Epithelial cell of esophagus (primary cell): ENCODE data around the gene STK38.

Source experiments
- DNase-seq: peaks from one replicate; pipeline ENCODE4 v3.0.0; 2010; ENCODE audit warnings: low read depth
- H3K4me3 ChIP-seq: 2 replicates; pipeline ENCODE4 v1.5.1; 2011; ENCODE audit warnings: mild to moderate bottlenecking, low read length, control low read depth
- TF ChIP-seq, protein P1 (sequence below): IDR thresholded peaks from 2 replicates; pipeline ENCODE4 v1.5.1; 2011; ENCODE audit warnings: low read depth, mild to moderate bottlenecking, low read length, control low read depth, inconsistent platforms; ENCODE audit not compliant: insufficient read depth; ENCODE audit errors: missing control alignments

The STK38 gene

DNA sequence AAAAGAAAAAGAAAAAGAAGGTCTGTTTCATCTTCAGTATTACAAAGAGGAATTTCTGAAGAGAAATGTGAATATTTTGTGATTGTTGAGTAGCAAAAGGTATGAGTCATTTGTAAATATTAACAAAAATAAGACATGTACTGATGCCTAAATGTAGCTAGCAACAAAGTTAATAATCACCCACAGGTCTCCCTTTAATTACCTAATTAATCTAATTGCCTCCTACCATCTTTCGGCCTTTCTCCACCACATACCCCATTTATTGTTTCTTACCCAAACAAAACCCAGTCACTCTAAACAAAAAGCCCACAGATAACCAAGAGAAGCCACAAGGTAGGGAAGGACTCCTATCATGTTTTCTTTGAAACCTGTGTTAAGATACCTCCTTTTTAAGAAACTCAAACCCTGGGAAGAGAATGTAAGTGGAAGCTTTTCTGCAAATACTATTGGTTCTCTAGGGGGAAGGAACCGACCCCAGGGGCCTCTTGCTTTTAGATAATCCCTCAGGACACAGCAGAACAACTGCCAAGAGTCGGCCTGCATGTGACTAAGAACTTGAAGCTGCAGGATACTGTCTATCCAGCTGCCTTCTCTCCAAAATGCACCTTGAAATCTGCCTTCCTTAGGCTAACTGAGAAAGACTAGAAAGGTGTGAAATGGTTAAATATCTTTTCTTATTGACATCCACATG, 16.1 kb upstream of the STK38 start:
- TF ChIP-seq, protein P1, sequence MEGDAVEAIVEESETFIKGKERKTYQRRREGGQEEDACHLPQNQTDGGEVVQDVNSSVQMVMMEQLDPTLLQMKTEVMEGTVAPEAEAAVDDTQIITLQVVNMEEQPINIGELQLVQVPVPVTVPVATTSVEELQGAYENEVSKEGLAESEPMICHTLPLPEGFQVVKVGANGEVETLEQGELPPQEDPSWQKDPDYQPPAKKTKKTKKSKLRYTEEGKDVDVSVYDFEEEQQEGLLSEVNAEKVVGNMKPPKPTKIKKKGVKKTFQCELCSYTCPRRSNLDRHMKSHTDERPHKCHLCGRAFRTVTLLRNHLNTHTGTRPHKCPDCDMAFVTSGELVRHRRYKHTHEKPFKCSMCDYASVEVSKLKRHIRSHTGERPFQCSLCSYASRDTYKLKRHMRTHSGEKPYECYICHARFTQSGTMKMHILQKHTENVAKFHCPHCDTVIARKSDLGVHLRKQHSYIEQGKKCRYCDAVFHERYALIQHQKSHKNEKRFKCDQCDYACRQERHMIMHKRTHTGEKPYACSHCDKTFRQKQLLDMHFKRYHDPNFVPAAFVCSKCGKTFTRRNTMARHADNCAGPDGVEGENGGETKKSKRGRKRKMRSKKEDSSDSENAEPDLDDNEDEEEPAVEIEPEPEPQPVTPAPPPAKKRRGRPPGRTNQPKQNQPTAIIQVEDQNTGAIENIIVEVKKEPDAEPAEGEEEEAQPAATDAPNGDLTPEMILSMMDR: no peak
- no peak overlapping the region for H3K4me3 ChIP-seq
- no peak for DNase-seq

DNA sequence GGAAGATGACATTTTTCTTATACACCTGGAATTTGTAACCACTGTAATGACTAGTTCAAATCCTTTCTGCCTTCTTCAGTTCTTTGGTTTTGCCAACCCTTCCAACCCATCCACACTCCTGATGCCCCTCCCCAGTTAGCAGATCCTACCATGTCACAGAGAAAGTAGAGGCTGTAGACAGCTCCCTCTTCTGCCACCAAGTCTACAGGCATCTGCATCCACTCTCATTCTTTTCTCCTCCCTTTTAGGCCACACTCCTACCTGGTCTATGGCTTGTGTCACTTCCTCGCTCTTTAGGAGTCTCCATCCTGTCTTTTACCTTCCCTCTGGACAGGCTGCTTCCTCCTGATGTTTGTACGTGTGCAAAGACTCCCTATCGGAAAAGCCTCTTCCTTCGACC, 13.5 kb upstream of the STK38 start:
- DNase-seq: no peak
- TF ChIP-seq, protein P1: no peak
- no peak overlapping the region for H3K4me3 ChIP-seq

DNA sequence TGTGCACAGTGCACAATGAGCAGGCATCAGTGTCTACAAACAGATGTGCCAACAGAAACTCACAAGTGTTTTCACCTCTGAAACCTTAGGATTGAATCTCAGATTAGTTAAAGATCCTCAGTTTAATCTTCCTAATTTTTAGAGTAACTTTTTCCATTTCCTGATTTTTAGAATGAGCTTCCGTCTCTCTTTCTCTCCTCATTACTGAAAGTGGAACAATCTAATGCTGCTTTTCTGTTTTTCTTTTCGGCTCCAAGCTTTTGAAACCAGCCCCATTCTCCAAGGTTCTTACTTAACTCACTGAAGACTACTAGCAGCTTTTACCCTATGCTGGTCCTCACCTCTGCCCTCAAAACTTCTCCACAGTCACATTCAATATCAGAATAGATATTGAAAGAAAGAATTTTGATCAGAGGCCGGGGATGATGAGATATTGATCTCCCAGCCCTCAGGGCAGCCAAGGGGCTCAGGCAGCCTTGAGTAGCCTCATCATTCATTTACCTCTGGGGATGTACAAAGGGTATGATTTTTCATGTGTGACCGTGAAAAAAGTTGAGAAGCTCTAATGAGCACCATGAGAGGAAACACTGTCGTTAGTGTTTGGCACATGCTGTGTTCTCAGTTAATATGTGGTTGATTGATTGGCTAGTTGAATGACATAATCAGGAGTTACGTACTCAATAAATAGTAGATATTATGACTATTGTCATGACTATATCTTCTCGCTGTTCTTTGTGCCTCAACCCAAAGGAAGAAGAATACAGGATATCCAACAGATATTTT, 11.9 kb upstream of the STK38 start:
- no peak for DNase-seq

DNA sequence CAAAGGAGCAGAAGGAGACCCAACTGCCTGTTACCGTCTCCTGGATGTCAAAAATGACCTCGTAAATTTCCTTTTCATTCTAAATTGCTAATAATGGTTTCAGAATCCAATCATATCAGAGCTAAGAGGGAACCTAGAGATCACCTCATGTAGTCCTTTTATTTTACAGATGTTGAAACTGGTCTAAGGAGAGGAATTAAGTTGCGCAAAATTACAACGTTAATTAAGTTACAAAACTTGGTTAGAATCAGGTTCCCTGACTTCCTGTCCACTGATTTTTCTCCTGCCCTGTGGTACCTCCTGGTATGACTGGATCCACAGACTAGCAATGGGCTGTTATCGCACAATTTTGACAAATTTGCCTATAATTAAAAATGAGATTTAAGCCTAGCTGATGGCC, 9.0 kb upstream of the STK38 start:
- H3K4me3 ChIP-seq: no peak overlapping the region
- no peak for DNase-seq
- TF ChIP-seq, protein P1: no peak

More for the DNA sequence above, 11.9 kb upstream of the STK38 start:
- no peak overlapping the region for H3K4me3 ChIP-seq
- TF ChIP-seq, protein P1: no peak

DNA sequence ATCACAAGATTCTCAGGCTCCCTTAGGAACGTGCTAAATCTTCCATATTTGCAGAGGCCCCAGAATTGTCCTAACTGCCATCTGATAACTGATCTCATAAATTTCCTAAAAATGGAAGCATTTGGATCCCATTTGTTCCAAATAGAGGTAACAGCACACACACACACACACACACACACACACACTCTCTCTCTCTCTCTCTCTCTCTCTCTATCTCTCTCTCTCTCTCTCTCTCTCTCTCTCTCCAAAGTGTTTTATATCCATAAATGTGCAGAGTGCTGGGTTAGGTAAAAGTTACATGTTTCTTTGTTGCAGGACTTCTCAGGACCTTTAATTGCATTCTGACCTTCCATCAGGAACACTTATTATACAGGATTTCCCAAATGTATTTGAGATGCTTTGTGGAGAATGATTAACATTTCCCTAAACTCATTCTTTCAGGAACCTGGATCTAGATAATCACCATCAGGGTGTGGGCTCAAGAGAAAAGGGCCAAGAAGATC, 8.5 kb upstream of the STK38 start:
- TF ChIP-seq, protein P1: no peak
- no peak for DNase-seq
- no peak overlapping the region for H3K4me3 ChIP-seq

DNA sequence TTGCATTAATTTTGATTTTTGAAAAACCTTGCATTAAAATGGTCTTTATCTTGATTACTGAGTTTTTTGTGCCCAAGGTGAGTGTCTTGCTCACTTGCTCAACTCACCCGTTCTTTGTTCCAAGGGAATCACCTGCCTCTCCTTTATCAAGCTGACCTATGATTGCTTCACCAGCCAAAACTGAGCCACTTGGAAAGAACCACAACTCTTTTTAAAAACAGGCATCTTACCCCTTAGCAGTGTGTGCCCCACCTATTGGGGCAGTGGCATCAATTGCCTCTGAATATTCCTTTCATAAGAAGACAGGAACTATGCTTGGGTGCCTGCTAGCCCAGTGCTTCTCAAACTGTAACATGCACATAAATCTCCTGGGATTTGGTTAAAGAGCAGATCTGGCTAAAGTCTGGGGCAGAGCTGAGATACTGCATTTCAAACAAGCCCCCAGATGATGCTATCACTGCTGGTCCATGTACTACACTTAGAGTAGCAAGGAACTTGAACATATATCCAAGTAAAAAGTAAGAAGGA, 3.3 kb upstream of the STK38 start:
- no peak overlapping the region for H3K4me3 ChIP-seq
- no peak for DNase-seq
- TF ChIP-seq, protein P1: no peak

DNA sequence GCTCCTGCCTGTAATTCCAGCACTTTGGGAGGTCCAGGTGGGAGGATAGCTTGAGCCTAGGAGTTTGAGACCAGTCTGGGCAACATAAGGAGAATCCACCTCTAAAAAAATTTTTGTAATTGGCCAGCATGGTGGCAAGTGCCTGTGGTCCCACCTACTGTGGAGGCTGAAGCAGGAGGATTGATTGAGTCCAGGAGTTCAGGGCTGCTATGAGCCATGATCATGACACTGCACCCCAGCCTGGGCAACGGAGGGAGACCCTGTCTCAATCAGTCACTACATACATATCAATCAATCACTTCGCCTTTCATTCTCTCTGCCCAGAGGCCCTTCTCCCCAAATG, 1.1 kb upstream of the STK38 start:
- no peak for DNase-seq
- TF ChIP-seq, protein P1: no peak
- H3K4me3 ChIP-seq: no peak overlapping the region
